HG03097 (cell line): ENCODE results near the gene RLF.

Source experiments
- ATAC-seq: cut with Tn5 transposase; IDR thresholded peaks from one replicate; pipeline ENCODE4 v1.9.1; 2021; ENCODE audit not compliant: unreplicated experiment, low FRiP score

RLF gene

GRCh38 chr1:40221977-40222772 lies 61.0 kb downstream of the RLF start:
- no peak for ATAC-seq

- ATAC-seq: no peak
These were observed 62.9 kb downstream of the RLF start for GRCh38 chr1:40224040-40224439.

- no peak for ATAC-seq
These were observed 65.0 kb downstream of the RLF start for GRCh38 chr1:40226192-40226591.

- ATAC-seq: peak; percentile 79
These were observed 71.3 kb downstream of the RLF start for GRCh38 chr1:40232444-40232843.

GRCh38 chr1:40239626-40240025 lies 78.4 kb downstream of the RLF start:
- no peak for ATAC-seq

- no peak for ATAC-seq
These were observed 79.2 kb downstream of the RLF start for GRCh38 chr1:40240390-40240789.

- ATAC-seq: no peak
These were observed 80.2 kb downstream of the RLF start for GRCh38 chr1:40241362-40241761.

GRCh38 chr1:40243351-40243750 lies 82.2 kb downstream of the RLF start:
- no peak for ATAC-seq

- ATAC-seq: no peak
These were observed 83.1 kb downstream of the RLF start for GRCh38 chr1:40244138-40244744.

- ATAC-seq: no peak
These were observed 84.5 kb downstream of the RLF start for GRCh38 chr1:40245686-40246085.

- ATAC-seq: no peak
These were observed 86.5 kb downstream of the RLF start, which contains the start of gene TMCO2 for GRCh38 chr1:40247655-40248054. TMCO2 (plus strand) TSS chr1:40247937; CDS start chr1:40247994, 57 bp downstream.

GRCh38 chr1:40248412-40248811 lies 87.2 kb downstream of the RLF start:
- no peak for ATAC-seq

- no peak for ATAC-seq
These were observed 90.3 kb downstream of the RLF start for GRCh38 chr1:40251456-40251855.

GRCh38 chr1:40252601-40253000 lies 91.4 kb downstream of the RLF start:
- no peak for ATAC-seq

GRCh38 chr1:40255231-40255630 lies 94.0 kb downstream of the RLF start:
- no peak for ATAC-seq

- no peak for ATAC-seq
These were observed 95.4 kb downstream of the RLF start for GRCh38 chr1:40256401-40257084.

- peak; percentile 5 for ATAC-seq
These were observed 96.1 kb downstream of the RLF start for GRCh38 chr1:40257313-40257687.

- peak; percentile 84 for ATAC-seq
These were observed 96.7 kb downstream of the RLF start, which contains the start of gene ZMPSTE24 for GRCh38 chr1:40257688-40258444. ZMPSTE24 (plus strand) TSS chr1:40258236; CDS start chr1:40258272, 36 bp downstream.

GRCh38 chr1:40258445-40258769 lies 97.2 kb downstream of the RLF start:
- ATAC-seq: no peak

- no peak for ATAC-seq
These were observed 103.2 kb downstream of the RLF start for GRCh38 chr1:40264354-40264781.

- ATAC-seq: no peak
These were observed 104.1 kb downstream of the RLF start for GRCh38 chr1:40265298-40265697.
